GM12874 (cell line): Measurements from ENCODE around the gene CD74.

ENCODE experiments used
- CTCF ChIP-seq: IDR thresholded peaks from 2 replicates; pipeline ENCODE4 v1.5.1; 2011; ENCODE audit warnings: low read depth, mild to moderate bottlenecking, control low read depth, low read length, moderate library complexity; ENCODE audit not compliant: insufficient read depth

Gene CD74

GRCh38 chr5:150454492-150455229 lies 42.0 kb upstream of the CD74 start:
- no peak for TF ChIP-seq CTCF

- no peak for TF ChIP-seq CTCF
These were observed 40.2 kb upstream of the CD74 start for GRCh38 chr5:150452914-150453313.

GRCh38 chr5:150451594-150451993 lies 38.9 kb upstream of the CD74 start:
- TF ChIP-seq CTCF, result no peak

GRCh38 chr5:150449517-150450339 lies 37.0 kb upstream of the CD74 start, which contains the start of gene RPS14:
RPS14 (minus strand) TSS chr5:150449739; CDS start chr5:150447733, 2,006 bp downstream.
- TF ChIP-seq CTCF, result peak; percentile 88

GRCh38 chr5:150448952-150449516 lies 36.3 kb upstream of the CD74 start:
- TF ChIP-seq CTCF, result no peak

GRCh38 chr5:150448334-150448733 lies 35.6 kb upstream of the CD74 start:
- TF ChIP-seq CTCF, result no peak

- no peak for TF ChIP-seq CTCF
These were observed 34.5 kb upstream of the CD74 start for GRCh38 chr5:150447188-150447587.
